ENCODE data around the gene CACNA1C.

GRCh38 chr12:2215709-2216560 is 163.1 kb downstream of the CACNA1C start:
- no peak for TF ChIP-seq POLR2A (IDR thresholded peaks at IDR 0.05)
- TF ChIP-seq CTCF (IDR thresholded peaks at IDR 0.05), result no peak
